Measurements from ENCODE around the gene DPYSL3.

Gene DPYSL3

DNA sequence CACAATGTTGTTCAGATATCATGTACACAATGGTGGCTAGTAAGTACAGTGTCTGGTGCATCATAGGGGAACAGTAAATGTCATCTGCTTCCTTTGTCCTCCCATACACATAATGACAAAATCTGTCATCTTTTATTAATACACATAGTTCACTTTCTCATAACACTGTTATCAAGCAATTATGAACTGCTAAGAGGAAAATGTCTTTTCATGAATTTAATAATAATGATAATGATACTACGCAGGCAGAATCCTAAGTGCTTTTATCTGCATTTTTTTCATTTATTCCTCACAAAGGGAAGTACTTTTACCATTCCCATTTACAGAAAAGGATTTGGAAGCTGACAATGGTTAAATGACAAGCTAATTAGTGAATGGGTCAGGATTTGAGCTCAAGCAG lies 35.7 kb downstream of the DPYSL3 start:
- DNase-seq (ENCODE audit: low read depth in 2 of 2, low spot score in 1 of 2) = no peak

DNA sequence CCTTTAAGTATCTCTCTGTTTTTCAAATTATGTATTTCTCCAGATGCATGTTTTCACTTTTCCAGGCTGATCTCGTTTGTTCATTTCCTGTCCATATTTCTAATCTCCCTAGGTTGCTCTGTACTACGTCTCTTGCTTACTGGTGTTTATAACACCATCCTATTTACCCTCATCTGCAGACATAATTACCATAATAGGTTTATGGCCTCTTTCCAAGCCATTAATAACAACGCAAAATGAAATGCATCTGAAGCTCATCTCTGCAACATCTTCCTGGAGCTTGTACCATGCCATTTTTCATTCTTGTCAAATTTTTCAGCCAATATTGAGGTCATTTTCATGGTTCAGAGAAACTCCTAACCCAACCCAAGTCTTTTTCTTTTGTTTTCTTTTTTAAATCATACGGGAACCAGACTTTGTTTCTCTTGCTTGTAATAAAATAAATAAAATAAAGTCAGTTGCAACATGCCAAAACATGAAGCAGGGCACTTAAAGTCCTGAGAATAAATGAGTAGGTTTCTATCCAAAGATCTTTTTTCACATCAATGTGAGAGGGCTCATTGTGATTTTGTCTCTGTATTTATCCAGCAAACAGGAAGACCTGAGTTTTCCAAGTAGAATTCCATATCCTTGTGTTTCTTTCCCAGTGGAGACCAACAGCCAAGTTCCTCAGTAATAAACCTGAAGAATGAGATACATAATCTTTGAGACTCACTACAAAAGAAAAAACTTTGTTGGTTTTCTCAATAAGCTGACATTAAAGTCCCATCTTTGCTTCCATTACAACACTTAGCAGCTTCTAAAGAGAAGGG lies 37.0 kb downstream of the DPYSL3 start:
- DNase-seq (ENCODE audit: low read depth in 2 of 2, low spot score in 1 of 2) = no peak

GRCh38 chr5:147467973-147468508 lies 41.8 kb downstream of the DPYSL3 start:
- DNase-seq (ENCODE audit: low read depth in 2 of 2, low spot score in 1 of 2) = no peak

DNA sequence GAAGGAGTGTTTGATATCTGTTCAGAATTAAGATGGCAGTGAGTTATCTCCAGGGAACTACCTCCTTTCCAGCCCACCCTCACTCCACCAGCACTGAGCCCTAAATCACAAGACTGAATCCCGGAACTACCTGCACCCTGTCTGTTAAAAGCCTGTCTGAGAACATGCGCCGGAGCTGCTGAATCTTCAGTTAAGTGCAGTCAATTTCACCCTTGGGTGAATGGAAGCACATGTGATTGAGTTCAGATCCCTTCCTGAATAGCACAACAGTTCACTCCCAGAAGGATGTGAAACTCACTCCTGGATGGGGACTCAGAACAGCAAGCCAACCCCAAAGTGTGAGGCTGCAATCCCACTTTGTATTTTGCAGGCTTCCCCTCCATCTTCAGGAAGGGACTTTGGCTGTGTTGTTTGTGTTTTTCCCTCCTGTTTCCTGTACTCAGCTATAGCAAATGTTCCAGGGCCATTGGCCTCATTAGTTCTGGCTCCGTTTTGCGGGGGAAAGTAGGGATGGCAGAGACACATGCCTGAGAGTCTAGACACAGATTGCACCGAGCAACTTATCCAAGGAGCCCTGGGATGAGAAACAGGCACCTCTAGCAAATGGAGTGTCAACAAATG lies 43.4 kb downstream of the DPYSL3 start:
- DNase-seq (ENCODE audit: low read depth in 2 of 2, low spot score in 1 of 2) = no peak

GRCh38 chr5:147465747-147466146 lies 44.1 kb downstream of the DPYSL3 start:
- no peak for DNase-seq (ENCODE audit: low read depth in 2 of 2, low spot score in 1 of 2)

GRCh38 chr5:147464211-147464610 lies 45.7 kb downstream of the DPYSL3 start:
- no peak for DNase-seq (ENCODE audit: low read depth in 2 of 2, low spot score in 1 of 2)

GRCh38 chr5:147461915-147462314 lies 48.0 kb downstream of the DPYSL3 start:
- DNase-seq (ENCODE audit: low read depth in 2 of 2, low spot score in 1 of 2) = no peak

DNA sequence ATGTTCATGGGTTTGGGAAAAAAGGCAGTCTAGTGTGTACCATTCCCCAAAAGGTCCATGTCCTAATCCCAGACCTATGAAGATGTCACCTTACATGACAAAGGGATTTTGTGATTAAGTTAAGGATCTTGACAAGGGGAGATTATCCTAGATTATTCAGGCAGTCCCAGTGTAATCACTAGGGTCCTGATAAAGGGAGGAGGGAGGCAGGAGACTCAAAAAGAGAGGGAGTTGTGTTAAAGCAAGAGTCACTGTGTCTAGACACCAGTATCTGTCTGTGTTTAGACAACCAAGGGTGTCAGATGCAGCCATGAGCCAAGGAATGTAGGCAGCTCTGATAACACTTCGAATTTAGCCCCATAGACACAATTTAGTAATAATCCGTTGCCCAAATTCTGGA lies 49.5 kb downstream of the DPYSL3 start:
- no peak for DNase-seq (ENCODE audit: low read depth in 2 of 2, low spot score in 1 of 2)

GRCh38 chr5:147458581-147458980 lies 51.3 kb downstream of the DPYSL3 start:
- no peak for DNase-seq (ENCODE audit: low read depth in 2 of 2, low spot score in 1 of 2)

- DNase-seq (ENCODE audit: low read depth in 2 of 2, low spot score in 1 of 2) = no peak
Observed at GRCh38 chr5:147455822-147456450, 53.9 kb downstream of the DPYSL3 start.

DNA sequence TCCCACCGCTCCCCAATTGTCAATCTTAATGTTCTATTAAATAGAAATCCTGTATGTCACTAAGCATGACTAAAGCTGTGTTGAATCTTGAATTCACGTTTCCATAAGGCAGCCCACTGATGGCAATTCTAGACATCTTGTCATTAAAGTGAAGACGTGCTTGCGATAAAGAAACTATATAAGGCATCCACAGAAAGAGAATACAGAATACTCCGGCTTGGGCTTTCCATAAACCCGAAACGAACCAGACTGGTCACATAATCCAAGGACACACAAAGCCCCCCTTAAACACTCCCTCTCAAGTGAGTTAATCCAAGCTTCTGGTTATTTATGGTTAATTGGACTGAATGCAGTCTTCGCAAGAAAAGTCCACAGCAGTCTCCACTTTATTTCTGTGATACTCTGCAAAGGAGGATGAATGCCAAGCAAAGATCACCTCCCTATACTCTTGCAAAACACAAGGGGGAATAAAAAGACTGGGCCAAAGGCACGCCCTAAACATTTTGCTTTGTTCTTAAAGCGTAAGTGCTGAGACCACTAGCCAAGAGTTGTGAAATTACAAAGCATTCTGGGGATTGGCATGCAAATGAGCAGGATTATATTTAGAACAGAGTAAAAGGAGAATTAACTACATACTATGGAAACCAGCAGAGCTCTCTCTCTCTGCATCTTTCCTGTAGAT lies 54.7 kb downstream of the DPYSL3 start:
- DNase-seq (ENCODE audit: low read depth in 2 of 2, low spot score in 1 of 2) = no peak

GRCh38 chr5:147453875-147454814 lies 55.7 kb downstream of the DPYSL3 start:
- DNase-seq (ENCODE audit: low read depth in 2 of 2, low spot score in 1 of 2) = peak; percentile 28 to 44

- no peak for DNase-seq (ENCODE audit: low read depth in 2 of 2, low spot score in 1 of 2)
Observed at GRCh38 chr5:147452165-147452811, 57.6 kb downstream of the DPYSL3 start.

GRCh38 chr5:147451193-147451592 lies 58.7 kb downstream of the DPYSL3 start:
- no peak for DNase-seq (ENCODE audit: low read depth in 2 of 2, low spot score in 1 of 2)

DNA sequence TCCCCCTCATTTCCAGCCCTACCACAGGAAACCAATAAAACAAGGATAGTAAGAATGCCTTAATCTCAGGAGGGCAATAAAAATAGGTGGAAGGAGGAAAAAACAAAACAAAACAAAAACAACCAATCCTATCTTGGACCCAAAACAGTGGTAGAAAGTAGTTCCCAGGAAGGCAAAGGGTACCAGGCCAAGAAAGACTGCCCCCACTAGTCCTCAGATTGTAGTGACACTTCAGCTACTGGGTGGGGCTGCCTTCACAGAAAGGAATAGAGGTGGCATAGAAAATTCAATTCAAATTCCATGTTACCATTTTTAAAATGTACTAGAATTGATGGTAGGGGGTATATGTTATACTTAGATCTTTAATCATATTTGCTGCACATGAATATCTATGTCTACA lies 59.3 kb downstream of the DPYSL3 start:
- no peak for DNase-seq (ENCODE audit: low read depth in 2 of 2, low spot score in 1 of 2)

DNA sequence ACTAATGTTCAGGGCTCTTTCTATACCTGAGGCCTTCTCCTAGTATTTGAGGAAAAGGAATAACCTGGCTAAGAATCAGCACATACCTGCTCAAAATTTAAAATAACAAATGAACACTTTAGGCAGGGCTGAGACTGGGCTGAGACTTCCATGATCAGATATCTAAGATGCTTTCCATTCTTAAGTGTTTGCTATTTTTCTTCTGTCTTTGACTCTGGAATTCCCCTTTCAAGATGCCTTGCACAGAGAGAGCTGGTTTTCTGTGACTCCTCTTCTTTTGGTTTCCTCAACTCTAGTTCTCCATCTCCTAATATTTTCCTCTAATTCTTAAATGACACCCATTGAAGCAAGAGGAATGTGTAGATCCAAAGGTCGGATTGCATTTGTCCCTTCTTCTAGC lies 61.1 kb downstream of the DPYSL3 start:
- DNase-seq (ENCODE audit: low read depth in 2 of 2, low spot score in 1 of 2) = no peak

DNA sequence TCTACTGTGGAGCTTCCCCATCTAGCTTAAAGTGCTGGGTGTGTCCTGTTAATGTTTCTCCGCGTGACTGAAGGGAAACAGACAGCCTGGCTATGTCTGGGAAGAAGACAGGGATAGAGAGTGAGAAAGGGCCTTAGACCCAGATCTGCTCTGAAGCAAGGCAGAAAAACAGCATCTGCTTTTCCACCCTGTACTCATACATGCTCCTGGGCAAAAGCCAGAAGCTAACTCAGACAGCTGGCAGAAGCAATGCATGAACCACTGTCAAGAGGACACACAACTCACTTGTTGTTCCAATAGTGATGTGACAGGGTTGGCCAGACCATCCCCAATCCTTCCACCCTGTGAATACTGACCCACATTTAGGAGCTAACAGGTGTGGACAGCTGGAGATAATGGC lies 63.3 kb downstream of the DPYSL3 start:
- no peak for DNase-seq (ENCODE audit: low read depth in 2 of 2, low spot score in 1 of 2)

DNA sequence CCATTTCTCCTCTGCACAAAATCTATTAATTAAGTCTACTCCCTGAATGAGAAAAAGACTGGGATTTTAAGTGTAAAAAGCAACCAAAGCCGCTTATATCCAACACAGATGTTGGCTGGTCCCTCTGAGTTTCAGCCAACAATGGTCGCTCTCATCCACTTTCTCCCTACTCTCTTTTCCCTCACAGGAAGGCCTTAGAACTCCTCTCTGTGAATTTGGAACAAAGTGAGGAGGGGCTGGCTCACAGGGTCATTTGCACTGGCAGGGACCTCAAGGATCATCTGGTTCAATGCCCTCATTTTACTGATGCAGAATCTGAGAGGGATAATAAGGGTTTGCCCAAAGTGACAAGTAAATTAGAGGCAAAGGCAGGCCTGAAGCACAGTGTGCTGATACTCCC lies 64.0 kb downstream of the DPYSL3 start:
- no peak for DNase-seq (ENCODE audit: low read depth in 2 of 2, low spot score in 1 of 2)

DNA sequence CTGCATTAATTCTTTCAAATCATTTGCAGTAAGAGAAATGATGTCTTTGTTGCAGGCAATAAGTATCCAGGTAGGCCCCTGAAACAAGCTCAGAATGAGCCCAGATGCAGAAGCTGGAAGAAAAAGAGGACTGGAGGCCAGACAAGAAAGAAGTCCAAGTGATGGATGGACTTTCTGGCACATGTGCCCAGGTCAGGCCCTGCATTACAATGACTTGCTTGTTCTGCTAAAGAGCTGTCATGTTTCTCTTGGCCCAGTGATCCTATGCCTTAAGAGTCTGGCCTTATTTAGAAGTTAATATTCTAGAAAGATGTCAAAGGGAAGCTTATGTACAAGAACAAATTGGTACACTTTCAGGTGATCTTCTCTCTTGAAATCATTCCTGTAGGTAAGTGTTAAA lies 64.8 kb downstream of the DPYSL3 start:
- DNase-seq (ENCODE audit: low read depth in 2 of 2, low spot score in 1 of 2) = no peak

GRCh38 chr5:147442224-147442623 lies 67.6 kb downstream of the DPYSL3 start:
- DNase-seq (ENCODE audit: low read depth in 2 of 2, low spot score in 1 of 2) = no peak

Data from stimulated activated CD8-positive, alpha-beta memory T cell treated with anti-CD3 and anti-CD28 coated beads, Interleukin-4, amount 100 ng/mL, for 4 hours (primary cell).